Activated naive CD8-positive, alpha-beta T cell treated with anti-CD3 and anti-CD28 coated beads for 36 hours (primary cell): ENCODE data around the gene RORC. TPM values are rescaled to one million over a fixed set of nuclear protein-coding genes. Genes with fewer than 3 reads are reported as not detected.
"Not testable (repeated sequence)": the region's sequence is repeated elsewhere in the genome, so short reads cannot be mapped to it uniquely, and the experiment has no call there.

Experiments
- DNase-seq: peaks from one replicate; pipeline ENCODE4 v3.0.0; 2021
- H3K27ac Mint-ChIP-seq: one replicate; pipeline ENCODE4 v1.8.0; 2022; ENCODE audit warnings: mild to moderate bottlenecking, moderate library complexity, mixed read lengths
- H3K27me3 Mint-ChIP-seq: one replicate; pipeline ENCODE4 v1.8.0; 2022; ENCODE audit warnings: mild to moderate bottlenecking, mixed read lengths
- H3K36me3 Mint-ChIP-seq: one replicate; pipeline ENCODE4 v1.8.0; 2021; ENCODE audit warnings: mild to moderate bottlenecking, mixed read lengths
- H3K4me1 Mint-ChIP-seq: one replicate; pipeline ENCODE4 v1.8.0; 2021; ENCODE audit warnings: mixed read lengths
- H3K4me3 Mint-ChIP-seq: one replicate; pipeline ENCODE4 v1.8.0; 2022; ENCODE audit warnings: mild to moderate bottlenecking, moderate library complexity, mixed read lengths
- H3K9me3 Mint-ChIP-seq: one replicate; pipeline ENCODE4 v1.8.0; 2022; ENCODE audit warnings: mixed read lengths
- total RNA-seq, 2 experiments: library from RNA; stranded (reverse); gene quantifications; one replicate each; pipeline ENCODE4 v1.2.3, GENCODE V29; 2021

Gene RORC
- total RNA-seq = under 1 TPM; 0.06 to 0.12 TPM

DNA sequence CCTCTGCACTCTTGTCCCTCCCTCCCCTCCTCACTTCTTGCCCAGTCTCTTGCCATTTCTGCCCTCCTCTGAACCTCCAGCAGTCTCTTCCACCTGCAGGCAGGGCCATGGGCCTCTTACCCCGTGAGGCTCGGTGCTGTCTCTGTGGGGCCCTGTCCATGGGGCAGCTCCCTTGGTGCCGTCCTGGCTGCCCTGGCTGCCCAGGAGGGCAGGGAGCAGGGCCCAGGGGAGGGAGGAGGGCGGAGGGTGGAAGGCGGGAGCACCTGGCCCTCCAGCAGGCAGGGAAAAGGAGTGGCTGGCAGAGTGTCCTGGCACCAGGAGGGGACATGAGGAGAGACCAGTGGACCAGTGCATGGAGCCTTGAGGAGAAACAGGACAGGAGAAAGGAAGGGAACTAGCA, at the start of gene RORC:
Gene RORC (minus strand): TSS at position 198 of the 400 bp plus-strand sequence. CDS start 38 bp downstream, at position 160.
- no peaks in the 10 kb centered on the region for H3K36me3 Mint-ChIP-seq
- no peaks in the 10 kb centered on the region for H3K9me3 Mint-ChIP-seq
- peaks cover 48% of the 10 kb centered on the region for H3K4me1 Mint-ChIP-seq
- no peak within 1 kb of the TSS for H3K27ac Mint-ChIP-seq
- no peaks in the 10 kb centered on the region for H3K27me3 Mint-ChIP-seq
- DNase-seq = no peak
- H3K4me3 Mint-ChIP-seq = no peak within 1 kb of the TSS

DNA sequence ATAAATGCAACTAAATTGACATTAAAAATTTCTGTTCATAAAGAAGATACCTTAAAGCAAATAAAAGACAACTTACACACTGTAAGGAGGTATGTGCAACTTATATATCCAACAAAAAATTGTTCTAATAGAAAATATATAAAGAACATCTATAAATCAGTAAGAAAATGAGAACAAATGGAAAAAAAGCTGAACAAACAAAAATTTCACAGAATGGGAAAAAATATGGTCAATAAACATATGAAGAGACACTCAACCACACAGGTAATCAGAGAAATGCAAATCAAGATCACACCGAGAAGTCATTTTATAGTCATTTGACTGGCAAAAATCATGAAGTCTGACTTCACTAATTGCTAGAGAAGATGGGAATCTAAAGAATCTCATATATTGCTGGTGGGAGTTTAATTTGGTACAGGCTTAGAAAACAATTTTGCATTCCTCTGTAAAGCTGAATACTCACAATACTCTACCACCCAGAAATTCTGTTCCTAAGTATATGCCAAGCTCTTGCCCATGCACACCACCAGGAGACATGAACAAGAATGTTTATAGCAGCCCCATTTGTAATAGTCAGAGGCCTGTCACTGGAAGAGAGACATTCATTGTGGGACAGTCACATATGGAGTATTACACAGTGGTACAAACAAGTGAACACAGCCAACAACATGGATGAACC, 44.0 kb upstream of the RORC start:
- no peak overlapping the region for H3K27ac Mint-ChIP-seq
- H3K4me1 Mint-ChIP-seq = peaks cover 8% of the 10 kb centered on the region
- no peaks in the 10 kb centered on the region for H3K9me3 Mint-ChIP-seq
- no peaks in the 10 kb centered on the region for H3K27me3 Mint-ChIP-seq
- no peak overlapping the region for H3K4me3 Mint-ChIP-seq
- no peak for DNase-seq
- H3K36me3 Mint-ChIP-seq = peaks cover 12% of the 10 kb centered on the region

DNA sequence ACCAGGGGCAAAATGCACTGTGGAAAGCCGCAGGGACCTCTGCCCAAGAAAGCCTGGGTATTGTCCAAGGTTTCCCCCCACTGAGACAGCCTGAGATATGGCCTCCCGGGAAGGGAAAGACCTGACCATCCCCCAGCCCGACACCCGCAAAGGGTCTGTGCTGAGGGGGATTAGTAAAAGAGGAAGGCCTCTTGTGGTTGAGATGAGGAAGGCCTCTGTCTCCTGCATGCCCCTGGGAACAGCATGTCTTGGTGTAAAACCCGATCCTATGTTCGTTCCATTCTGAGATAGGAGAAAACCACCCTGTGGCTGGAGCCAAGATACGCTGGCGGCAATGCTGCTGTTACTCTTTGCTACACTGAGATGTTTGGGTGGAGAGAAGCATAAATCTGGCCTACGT, 41.2 kb upstream of the RORC start:
- H3K36me3 Mint-ChIP-seq = peaks cover 12% of the 10 kb centered on the region
- DNase-seq, H3K27me3 Mint-ChIP-seq, H3K27ac Mint-ChIP-seq, H3K4me3 Mint-ChIP-seq, H3K9me3 Mint-ChIP-seq: not testable (repeated sequence)
- peaks cover 13% of the 10 kb centered on the region for H3K4me1 Mint-ChIP-seq

DNA sequence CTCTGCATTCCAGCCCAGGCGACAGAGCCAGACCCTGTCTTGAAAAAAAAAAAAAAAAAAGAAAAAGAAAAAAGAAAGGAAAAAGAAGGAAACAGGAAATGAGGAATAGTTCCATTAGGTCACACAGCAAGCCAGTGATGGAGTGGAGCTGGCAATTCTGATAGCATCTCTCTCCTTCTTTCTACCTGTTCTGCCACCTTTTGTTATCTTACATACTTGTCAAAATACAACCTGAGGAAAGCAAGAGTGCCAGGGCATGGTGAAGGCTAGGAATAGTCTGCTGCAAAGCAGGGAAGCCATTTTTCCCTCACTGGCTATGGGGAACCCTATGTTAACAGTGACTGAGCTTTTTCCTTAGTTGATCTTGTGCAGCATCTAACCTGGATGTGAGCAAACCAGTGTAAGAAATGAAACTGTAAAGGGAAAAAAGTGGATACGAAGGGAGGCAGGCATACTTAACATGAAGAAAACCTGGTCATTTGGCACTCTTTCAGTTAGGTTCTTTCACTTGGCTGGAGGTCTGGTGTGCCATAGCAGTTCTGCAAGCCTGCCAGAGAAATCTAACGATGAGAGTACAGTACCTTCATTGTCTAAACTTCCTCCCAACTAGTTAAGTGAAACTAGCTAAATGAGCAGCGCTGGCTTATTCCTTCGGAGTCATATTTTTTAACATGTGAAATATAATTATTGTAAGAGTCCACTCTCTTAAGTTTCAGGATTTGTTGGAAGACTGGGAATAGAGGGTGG, 39.9 kb upstream of the RORC start:
- DNase-seq = no peak
- Mint-ChIP-seq H3K27me3 (no peaks in the 10 kb centered on the region), H3K36me3 (peaks cover 7% of the 10 kb centered on the region), H3K4me1 (peaks cover 11% of the 10 kb centered on the region), H3K4me3 (no peak overlapping the region), H3K27ac (no peak overlapping the region), H3K9me3 (no peaks in the 10 kb centered on the region)

DNA sequence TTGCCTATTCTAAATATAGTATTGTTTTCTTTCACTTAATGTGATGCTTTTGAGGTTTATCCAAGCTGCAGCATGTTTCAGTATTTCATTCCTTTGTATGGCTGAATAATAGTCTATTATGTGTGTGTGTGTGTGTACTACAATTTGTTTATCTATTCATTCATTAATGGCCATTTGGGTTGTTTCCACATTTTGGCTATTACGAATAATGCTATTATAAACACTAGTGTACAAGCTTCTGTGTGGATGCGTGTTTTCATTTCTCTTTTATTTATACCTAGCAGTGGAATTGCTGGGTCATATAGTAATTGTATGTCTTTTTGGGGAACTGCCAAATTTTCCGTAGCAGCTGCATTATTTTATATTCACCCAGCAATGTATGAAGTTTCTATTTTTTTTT, 36.9 kb upstream of the RORC start:
- Mint-ChIP-seq H3K27ac (no peak overlapping the region), H3K27me3 (no peaks in the 10 kb centered on the region), H3K9me3 (no peaks in the 10 kb centered on the region), H3K36me3 (peaks cover 2% of the 10 kb centered on the region), H3K4me3 (no peak overlapping the region), H3K4me1 (peaks cover 5% of the 10 kb centered on the region)
- DNase-seq = no peak

DNA sequence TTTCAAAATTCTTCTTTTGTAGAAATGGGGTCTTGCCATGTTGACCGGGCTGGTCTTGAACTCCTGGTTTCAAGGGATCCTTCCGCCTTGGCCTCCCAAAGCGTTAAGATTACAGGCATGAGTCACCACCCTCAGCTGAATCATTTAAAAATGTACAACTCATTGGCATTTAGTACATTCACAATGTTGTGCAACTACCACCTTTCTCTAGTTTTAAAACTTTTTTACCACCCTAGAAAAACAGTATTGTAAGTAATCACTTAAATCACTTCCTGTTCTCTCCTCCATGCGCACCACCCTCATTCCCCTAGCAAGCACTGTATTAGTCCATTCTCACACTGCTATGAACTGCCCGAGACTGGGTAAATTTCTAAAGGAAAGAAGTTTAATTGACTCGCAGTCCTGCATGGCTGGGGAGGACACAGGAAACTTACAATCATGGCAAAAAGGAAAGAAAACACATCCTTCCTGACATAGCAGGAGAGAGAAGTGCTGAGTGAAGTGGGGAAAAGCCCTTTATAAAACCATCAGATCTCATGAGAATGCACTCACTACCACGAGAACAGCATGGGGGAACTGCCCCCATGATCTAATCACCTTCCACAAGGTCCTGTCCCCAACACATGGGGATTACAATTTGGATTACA, 36.3 kb upstream of the RORC start:
- H3K27me3 Mint-ChIP-seq = no peaks in the 10 kb centered on the region
- H3K9me3 Mint-ChIP-seq = no peaks in the 10 kb centered on the region
- no peak for DNase-seq
- peaks cover 5% of the 10 kb centered on the region for H3K4me1 Mint-ChIP-seq
- H3K36me3 Mint-ChIP-seq = no peaks in the 10 kb centered on the region
- H3K27ac Mint-ChIP-seq = no peak overlapping the region
- no peak overlapping the region for H3K4me3 Mint-ChIP-seq

DNA sequence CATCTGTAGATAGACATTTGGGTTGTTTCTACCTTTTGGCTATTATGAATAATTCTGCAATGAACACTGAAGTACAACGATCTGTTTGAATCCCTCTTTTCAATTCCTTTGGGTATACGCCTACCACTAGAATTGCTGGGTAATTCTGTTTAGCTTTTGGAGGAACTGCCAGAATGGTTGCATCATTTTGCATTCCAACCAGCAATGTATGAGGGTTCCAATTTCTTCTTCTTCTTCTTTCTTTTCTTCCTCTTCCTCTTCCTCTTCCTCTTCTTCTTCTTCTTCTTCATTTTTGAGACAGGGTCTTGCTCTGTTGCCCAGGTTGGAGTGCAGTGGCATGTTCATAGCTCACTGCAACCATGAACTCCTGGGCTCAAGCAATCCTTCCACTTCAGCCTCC, 35.7 kb upstream of the RORC start:
- Mint-ChIP-seq H3K4me3 (no peak overlapping the region), H3K9me3 (no peaks in the 10 kb centered on the region), H3K27me3 (no peaks in the 10 kb centered on the region), H3K36me3 (no peaks in the 10 kb centered on the region), H3K27ac (no peak overlapping the region), H3K4me1 (peaks cover 5% of the 10 kb centered on the region)
- no peak for DNase-seq

DNA sequence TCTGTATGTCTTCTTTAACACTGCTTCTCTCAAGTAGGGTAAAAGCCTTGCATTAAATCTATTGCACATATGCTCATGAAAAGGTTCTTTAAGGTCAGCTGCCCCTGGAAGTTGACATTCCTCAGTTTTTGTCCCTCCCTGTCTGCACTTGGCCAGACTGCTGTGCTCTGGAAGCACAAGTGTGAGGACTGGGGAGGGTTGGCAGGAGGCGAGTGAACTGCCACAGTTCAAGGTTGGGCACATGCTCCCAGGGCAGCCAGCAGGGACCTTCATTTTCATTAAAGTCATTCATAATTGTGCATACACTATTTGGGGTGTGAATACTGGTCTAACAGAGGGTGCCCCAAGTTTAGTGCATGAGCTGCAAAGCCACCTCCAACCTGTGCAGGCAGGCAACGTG, 32.8 kb upstream of the RORC start:
- Mint-ChIP-seq H3K9me3 (no peaks in the 10 kb centered on the region), H3K4me1 (peaks cover 5% of the 10 kb centered on the region), H3K27me3 (peaks cover 3% of the 10 kb centered on the region), H3K36me3 (no peaks in the 10 kb centered on the region), H3K4me3 (no peak overlapping the region), H3K27ac (no peak overlapping the region)
- DNase-seq = no peak

DNA sequence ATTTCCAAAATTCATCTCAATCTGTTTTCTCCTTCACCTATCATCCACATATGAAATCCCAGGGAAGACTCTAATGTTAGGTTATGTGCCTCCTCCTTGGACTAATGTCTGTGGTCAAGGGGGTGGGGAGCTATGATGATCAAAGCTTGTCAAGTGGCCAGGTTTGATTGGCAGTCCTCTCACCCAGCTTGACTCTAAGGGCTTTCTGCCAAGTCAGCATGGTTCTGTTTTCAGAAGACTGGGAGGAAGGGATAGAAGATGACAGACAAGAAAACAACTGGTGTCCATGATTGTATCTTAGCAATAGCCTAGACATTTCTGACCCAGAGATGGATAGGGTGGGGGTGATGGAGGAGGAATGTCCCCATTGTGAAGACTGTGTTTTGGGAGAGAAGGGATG, 31.0 kb upstream of the RORC start:
- Mint-ChIP-seq H3K4me3 (no peak overlapping the region), H3K9me3 (no peaks in the 10 kb centered on the region), H3K27ac (no peak overlapping the region), H3K4me1 (no peaks in the 10 kb centered on the region), H3K27me3 (peaks cover 3% of the 10 kb centered on the region), H3K36me3 (no peaks in the 10 kb centered on the region)
- DNase-seq = no peak

DNA sequence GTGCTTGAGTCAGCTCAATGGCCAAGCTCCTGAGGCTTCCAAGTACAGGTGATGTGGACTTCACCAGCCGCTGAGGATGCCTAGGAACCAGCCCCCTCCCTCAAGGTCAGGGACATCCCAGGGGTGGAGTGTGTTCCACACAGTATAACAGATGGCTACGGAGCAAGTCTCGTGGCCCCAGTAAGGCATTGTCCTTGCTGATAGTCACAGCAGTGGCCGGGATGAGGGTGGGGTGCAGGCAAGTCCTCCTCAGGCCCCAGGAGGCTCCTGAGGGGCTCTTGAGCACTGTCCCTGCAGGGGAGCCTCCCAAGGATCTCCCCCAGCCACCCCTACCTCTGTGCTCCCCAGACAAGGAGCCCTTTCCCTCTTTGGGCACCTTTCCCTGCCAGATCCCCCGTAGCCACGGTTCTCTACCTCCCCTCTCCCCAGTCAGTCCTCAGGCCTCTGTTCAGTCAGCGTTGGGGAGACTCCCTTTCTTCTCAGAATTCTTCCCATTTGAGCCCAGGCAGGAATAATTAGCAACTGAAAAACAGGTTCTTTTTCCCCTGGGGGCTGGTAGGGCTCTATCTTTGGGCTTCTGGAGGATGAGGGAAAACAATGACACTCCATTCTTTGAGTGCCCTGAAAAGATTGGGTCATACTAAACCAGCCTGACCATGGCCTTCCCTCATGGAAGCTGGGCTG, 29.0 kb upstream of the RORC start:
- peaks cover 3% of the 10 kb centered on the region for H3K27me3 Mint-ChIP-seq
- no peaks in the 10 kb centered on the region for H3K36me3 Mint-ChIP-seq

DNA sequence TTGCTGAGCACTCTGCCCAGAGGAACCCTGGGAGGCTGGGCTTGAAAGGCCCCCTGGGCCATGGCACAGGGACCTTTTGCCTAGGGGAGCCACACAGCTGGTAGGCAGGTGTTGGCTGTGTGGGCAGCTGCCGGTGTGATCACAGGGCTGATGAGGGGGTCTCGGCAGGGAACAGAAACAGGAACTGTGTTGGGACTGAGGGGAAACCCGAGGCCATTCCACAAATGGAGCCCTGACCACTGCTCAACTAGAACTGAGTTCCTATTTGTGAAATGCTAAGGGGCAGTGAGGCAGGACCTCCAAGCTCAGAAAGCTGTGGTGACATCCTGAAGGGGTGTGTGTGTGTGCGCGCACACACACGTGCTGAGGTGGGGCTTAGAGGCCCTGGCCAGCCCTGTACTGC, 28.3 kb upstream of the RORC start:
- DNase-seq = no peak
- Mint-ChIP-seq H3K4me1 (no peaks in the 10 kb centered on the region), H3K9me3 (no peaks in the 10 kb centered on the region), H3K4me3 (no peak overlapping the region), H3K27ac (no peak overlapping the region), H3K27me3 (peaks cover 3% of the 10 kb centered on the region), H3K36me3 (no peaks in the 10 kb centered on the region)

More for the DNA sequence above, 29.0 kb upstream of the RORC start:
- Mint-ChIP-seq H3K4me3 (no peak overlapping the region), H3K9me3 (no peaks in the 10 kb centered on the region), H3K4me1 (no peaks in the 10 kb centered on the region), H3K27ac (no peak overlapping the region)
- no peak for DNase-seq

DNA sequence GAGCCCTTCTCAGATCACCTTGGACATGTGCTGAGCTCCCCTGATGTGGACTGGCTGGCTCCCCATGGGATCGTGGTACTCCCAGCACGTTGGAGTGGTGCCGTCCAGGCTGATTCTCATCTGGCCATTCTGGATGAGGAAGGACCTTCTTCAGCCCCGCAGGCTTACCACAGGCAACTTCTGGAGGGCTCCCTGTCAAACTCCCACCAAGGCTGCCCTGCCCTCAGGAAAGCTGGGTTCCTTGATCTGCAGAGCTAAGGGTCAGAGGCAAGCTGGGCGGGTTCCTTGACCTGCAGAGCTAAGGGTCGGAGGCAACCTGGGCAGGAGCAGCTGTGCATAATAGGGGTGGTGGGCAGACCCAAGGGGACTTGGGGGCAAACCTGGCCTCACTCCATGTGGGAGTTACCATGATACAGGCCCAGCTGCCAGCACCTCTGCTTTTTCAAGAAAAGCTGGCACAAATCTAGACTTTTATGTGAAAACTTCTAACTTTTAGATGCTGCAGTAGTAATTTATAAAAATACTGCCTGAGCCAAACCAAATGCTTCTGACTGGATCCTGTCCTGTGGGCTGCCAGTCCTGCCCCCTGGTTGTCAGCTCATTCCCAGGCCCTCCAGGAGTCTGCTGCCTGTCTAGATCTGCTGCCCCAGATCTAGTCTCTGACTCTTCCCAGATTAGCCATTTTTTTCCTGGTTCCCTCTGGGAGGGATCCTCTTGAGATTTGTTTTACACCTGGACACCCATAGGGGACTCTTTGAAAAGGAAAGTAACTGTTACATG, 27.5 kb upstream of the RORC start:
- Mint-ChIP-seq H3K27ac (no peak overlapping the region), H3K9me3 (no peaks in the 10 kb centered on the region), H3K4me1 (no peaks in the 10 kb centered on the region), H3K36me3 (no peaks in the 10 kb centered on the region), H3K27me3 (peaks cover 3% of the 10 kb centered on the region), H3K4me3 (no peak overlapping the region)
- DNase-seq = no peak

DNA sequence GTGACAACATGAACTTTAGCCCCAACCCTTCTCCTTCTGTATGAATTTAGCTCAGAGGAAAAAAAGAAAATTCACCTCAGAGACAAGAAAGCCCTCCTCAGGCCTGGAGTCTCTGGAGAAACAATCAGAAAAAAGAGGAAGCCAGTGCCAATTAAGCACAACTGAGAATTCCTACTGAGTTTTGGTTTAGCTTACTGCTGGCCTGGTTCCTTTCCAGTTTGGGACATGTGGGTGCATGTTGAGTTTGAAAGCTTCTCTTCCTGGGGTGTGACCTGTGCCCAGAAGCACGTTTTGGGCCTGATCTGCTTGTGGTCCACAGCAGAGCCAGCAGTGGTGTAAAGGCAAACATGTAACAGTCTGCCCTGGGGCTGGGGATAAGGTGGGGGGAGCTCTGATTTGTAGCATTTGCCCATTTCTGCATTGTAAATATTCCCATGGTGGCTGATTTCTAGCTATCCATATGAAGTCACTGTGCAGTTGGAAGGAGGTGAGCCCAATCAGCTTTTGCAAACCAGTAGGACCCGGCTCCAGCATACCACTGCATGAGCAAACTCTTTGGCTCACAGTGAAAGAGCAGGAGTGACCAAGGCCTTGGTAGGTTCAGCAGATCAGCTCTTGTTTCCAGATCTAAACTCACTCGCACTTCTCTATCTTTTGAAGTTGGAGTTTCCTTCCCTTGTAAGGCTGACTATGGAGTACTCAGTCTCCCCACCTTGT, 26.6 kb upstream of the RORC start:
- H3K27ac Mint-ChIP-seq = no peak overlapping the region

DNA sequence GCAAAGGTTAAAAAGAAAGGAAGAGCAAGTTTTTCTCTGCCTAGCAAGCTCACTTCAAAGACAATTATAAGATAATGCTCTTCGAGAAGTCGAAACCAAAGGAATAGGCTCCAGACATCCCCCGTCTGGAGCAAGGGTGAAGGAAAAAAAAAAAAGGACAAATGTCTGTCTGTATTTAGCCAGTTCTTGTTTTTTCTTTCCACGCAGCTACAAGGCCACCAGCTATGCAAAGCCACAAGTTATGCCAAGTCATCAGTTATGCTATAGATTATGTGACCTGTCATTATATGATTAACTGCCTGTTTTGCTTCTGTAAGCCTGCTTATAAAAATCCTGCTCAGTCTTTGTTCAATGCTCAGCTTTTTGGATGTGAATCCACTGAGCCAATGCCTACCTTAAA, 24.3 kb upstream of the RORC start:
- no peak for DNase-seq
- Mint-ChIP-seq H3K27me3 (peaks cover 3% of the 10 kb centered on the region), H3K4me3 (no peak overlapping the region), H3K4me1 (no peaks in the 10 kb centered on the region), H3K9me3 (no peaks in the 10 kb centered on the region), H3K36me3 (peaks cover 2% of the 10 kb centered on the region), H3K27ac (no peak overlapping the region)

More for the DNA sequence above, 26.6 kb upstream of the RORC start:
- peaks cover 3% of the 10 kb centered on the region for H3K27me3 Mint-ChIP-seq
- H3K9me3 Mint-ChIP-seq = no peaks in the 10 kb centered on the region
- DNase-seq = no peak
- no peak overlapping the region for H3K4me3 Mint-ChIP-seq
- H3K4me1 Mint-ChIP-seq = no peaks in the 10 kb centered on the region
- no peaks in the 10 kb centered on the region for H3K36me3 Mint-ChIP-seq
